CD4-positive, alpha-beta T cell treated with Interleukin-15 for 1 hour (primary cell): ENCODE data around the gene RIC8A.
"Not testable (repeated sequence)": the region's sequence is repeated elsewhere in the genome, so short reads cannot be mapped to it uniquely, and the experiment has no call there.

Source experiments
- DNase-seq: peaks from one replicate; pipeline ENCODE4 v3.0.0-alpha.2; 2020

The RIC8A gene

GRCh38 chr11:207208-207862 lies at the start of gene RIC8A, which contains the start of gene BET1L:
Gene RIC8A, plus strand, starts transcription at chr11:207708. Its CDS starts 1,147 bp downstream, at chr11:208855.
Gene BET1L, minus strand, starts transcription at chr11:207399. Its CDS starts 78 bp downstream, at chr11:207321.
- peak; percentile 99 for DNase-seq

- DNase-seq = not testable (repeated sequence)
These were observed 27.3 kb upstream of the RIC8A start for GRCh38 chr11:180242-180641.

GRCh38 chr11:189200-189783 lies 18.2 kb upstream of the RIC8A start:
- DNase-seq = peak; percentile 15

GRCh38 chr11:189843-190311 lies 17.6 kb upstream of the RIC8A start:
- DNase-seq = not testable (repeated sequence)

- peak; percentile 13 for DNase-seq
These were observed 17.0 kb upstream of the RIC8A start for GRCh38 chr11:190546-190945.

- DNase-seq = peak; percentile 32
These were observed 15.7 kb upstream of the RIC8A start for GRCh38 chr11:191490-192478.

GRCh38 chr11:192674-193128 lies 14.8 kb upstream of the RIC8A start, which contains the start of gene SCGB1C1:
Gene SCGB1C1, plus strand, starts transcription at chr11:193078. Its CDS starts 22 bp downstream, at chr11:193100.
- not testable (repeated sequence) for DNase-seq

- DNase-seq = not testable (repeated sequence)
These were observed 14.0 kb upstream of the RIC8A start for GRCh38 chr11:193481-193880.

- DNase-seq = no peak
These were observed 10.4 kb upstream of the RIC8A start for GRCh38 chr11:196786-197731.

GRCh38 chr11:197741-198235 lies 9.7 kb upstream of the RIC8A start:
- DNase-seq = peak; percentile 16

- peak; percentile 13 for DNase-seq
These were observed 9.2 kb upstream of the RIC8A start for GRCh38 chr11:198236-198806.

- DNase-seq = peak; percentile 15
These were observed 8.4 kb upstream of the RIC8A start for GRCh38 chr11:199004-199581.

GRCh38 chr11:199782-200181 lies 7.7 kb upstream of the RIC8A start:
- peak; percentile 17 for DNase-seq

- peak; percentile 13 for DNase-seq
These were observed 7.1 kb upstream of the RIC8A start for GRCh38 chr11:200224-201003.

GRCh38 chr11:201966-202365 lies 5.5 kb upstream of the RIC8A start:
- DNase-seq = peak; percentile 14

- peak; percentile 14 for DNase-seq
These were observed 5.0 kb upstream of the RIC8A start for GRCh38 chr11:202490-202889.

GRCh38 chr11:203056-203944 lies 4.2 kb upstream of the RIC8A start:
- DNase-seq = peak; percentile 14

- DNase-seq = peak; percentile 10
These were observed 3.4 kb upstream of the RIC8A start for GRCh38 chr11:203945-204586.
